Sciatic nerve (tissue), 2 donors: Measurements from ENCODE around the gene PHLDB1. TPM values are rescaled to one million over a fixed set of nuclear protein-coding genes. Genes with fewer than 3 reads are reported as not detected.
A peak's percentile ranks its signal among the peaks of the same experiment; 100 is the strongest.
"Not testable (repeated sequence)": the region's sequence is repeated elsewhere in the genome, so short reads cannot be mapped to it uniquely, and the experiment has no call there.

Experiments
- ATAC-seq: fragments of 200-7000 bp; cut with Tn5 transposase; one replicate; pipeline ENCODE4 v1.9.1; 2020; ENCODE audit warnings: mild to moderate bottlenecking, moderate library complexity
- DNase-seq: peaks from one replicate; pipeline ENCODE4 v3.0.0-alpha.2; 2020; ENCODE audit warnings: low spot score
- intact Hi-C: fragments of 100-400 bp; cut with DNase I; formaldehyde crosslinking; loops from one replicate; pipeline ENCODE4 v1.14.2; 2022
- total RNA-seq: library from RNA; stranded (reverse); fragmentation: NEBNext Ultra II Directional; extraction: Animal tissue kit (Norgen Biotek cat#: 25700); gene quantifications from one replicate; pipeline ENCODE4 v1.2.1, GENCODE V29; 2021
- donor health status: DM: no; HTN: no; CAD: no.
- donor health status: DM: no; HTN: no; CAD: no.

PHLDB1 gene
- total RNA-seq, 1 donor from 2014 or later = 419 TPM

DNA sequence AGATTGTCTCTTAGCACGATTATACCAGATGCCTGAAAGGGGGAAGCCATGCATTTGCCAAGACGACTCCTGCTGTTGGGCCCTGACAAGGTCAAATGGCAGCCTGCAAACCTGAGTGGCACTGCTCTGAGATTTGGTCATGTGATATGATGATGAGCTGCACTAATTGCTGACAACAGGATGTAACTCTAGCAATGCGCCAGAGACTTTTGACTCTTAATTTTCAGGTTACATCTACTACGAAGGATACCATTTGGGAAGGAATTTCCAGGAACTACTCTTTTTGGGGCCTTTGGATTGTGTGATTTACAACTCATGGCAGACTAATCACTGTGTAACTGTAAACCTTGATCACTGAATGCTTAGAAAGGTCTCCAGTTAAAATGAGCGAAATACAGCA is 59.0 kb downstream of the PHLDB1 start:
- intact Hi-C loops = no loop called here
- ATAC-seq (no peak), DNase-seq (peak; percentile 2)

DNA sequence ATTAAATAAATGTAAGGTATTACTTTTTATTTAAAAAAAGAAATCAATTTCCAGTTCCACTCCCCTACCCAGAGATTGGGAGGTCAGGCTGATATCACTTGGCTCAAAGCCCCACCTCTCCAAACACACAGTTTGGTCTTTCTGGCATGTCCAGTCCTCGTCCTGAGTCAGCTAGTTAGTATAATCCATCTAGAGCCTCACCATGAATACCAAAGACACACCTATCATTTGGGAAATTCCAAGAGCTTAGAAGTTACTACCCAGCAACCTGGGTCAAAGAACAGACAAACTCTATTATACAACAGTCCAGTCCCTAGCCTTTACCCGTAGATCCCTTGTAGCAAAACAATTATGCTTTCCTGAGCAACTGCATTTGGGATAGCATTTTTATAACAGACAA is 62.6 kb downstream of the PHLDB1 start:
- intact Hi-C loops = no loop called here
- peak; percentile 62 for ATAC-seq

GRCh38 chr11:118671254-118671653 is 63.8 kb downstream of the PHLDB1 start:
- ATAC-seq (no peak), DNase-seq (no peak)
- intact Hi-C loops = no loop called here

More for the DNA sequence above, 62.6 kb downstream of the PHLDB1 start:
- peak; percentile 14 for DNase-seq

DNA sequence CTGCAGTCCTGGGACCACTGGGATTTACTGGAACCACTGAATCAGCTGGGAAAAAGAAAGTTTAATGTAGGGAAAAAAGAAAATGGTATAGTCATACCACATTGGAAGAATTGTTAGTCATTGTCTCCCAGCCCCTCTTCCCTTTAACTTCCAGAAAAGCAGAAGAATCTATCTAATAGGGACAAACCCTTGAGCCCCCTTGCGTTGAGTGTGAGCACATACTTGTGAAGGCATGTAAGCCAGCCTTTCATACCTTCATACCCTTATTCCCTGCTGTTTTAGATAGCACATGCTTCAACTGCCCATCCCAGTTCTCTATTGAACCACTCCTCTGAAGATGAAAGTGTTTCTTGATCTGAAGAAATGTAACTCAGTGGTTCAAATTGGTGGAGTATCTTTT is 65.4 kb downstream of the PHLDB1 start:
- ATAC-seq = no peak
- DNase-seq = no peak
- intact Hi-C loops = no loop called here

DNA sequence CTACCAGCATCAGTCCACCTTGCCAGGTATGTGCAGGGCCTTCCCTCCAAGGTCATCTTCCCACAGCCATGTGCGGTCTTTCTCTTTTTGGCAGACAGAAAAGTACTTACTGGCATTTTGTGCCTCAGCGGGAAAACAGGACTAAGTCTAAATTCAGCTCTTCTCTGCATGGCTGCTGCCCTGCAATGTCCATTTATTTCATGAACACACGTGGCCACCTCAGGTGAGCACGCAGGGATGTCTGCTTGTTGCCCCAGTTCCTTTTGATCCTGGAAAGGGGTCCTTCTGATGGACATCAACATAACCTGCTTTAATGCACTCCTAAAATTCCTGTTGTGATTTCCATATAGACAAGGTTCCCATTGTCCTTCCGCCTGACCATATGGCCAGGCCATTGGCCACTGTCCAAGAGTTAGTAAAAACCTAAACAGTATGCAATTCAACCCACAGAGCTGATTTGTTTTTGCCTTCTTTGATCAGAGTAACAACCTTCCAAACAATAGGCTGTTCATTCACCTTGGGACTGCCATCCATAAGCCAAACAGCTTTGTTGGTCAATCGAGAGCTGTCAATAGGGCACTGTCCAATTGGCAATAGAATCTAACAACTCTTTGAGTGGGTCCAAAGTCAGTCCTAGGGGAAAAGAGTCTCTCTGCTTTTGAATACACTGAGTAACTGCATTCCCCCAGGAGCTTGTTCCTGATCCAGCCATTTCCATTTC is 66.1 kb downstream of the PHLDB1 start:
- ATAC-seq = no peak
- DNase-seq = no peak
- intact Hi-C loops = no loop called here

DNA sequence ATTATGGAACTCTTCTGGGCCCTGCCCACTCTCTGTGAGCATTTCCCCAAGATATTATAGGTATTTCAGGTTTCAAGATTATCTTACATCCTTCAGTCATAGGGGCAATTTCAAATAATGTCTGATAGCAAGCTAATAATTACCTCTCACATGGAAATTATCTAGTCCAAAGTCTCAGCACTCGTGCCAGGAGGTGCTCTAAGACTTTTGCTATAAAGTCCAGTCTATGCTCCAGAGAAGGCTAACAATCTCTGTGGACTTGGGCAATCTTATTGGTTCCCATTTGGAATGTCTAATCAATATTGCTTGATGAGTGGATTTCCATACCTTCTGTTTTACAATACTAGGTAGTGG is 66.6 kb downstream of the PHLDB1 start:
- DNase-seq (no peak), ATAC-seq (no peak)

DNA sequence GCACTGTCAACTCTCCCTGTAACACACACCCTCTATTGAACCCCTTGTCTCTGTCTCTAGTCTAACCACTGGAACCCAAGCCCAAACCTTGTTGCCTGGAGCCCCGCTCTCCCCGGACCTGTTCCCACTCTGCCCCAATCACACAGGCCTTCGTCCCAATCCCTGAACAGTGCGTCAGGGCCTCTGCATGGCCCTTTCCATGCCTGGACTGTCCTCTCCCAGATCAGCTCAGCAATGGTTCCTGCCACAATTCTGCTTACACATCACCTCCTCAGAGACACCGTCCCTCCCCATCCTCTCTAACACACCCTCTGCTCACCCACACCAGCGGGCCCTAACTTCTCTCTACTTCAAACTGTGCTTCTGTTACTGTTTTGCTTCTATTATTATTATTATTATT is 70.6 kb downstream of the PHLDB1 start:
- ATAC-seq = no peak
- peak; percentile 10 for DNase-seq
- intact Hi-C loops = no loop called here

More for the DNA sequence above, 66.6 kb downstream of the PHLDB1 start:
- intact Hi-C loops = no loop called here

DNA sequence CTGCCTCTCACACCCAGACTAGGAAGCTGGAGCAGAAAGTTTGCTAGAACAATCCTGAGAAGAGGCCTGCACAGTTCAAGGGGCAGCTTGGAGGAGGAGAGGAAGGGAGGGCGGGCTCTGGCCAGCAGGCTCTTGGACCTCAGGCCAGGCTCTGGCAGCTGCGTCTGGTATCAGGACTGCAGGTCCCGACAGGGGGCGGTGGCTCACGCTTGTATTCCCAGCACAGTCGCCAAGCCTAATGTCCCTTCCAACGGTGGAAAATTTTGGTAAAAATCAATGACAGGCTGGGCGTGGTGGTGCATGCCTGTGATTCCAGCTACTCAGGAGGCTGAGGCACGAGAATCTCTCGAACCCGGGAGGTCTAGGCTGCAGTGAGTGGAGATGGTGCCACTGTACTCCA is 71.5 kb downstream of the PHLDB1 start:
- peak; percentile 68 for ATAC-seq
- peak; percentile 58 for DNase-seq
- intact Hi-C loops = not testable (repeated sequence)

GRCh38 chr11:118679483-118679882 is 72.1 kb downstream of the PHLDB1 start, which contains the start of gene TREH:
Gene TREH (minus strand): TSS chr11:118679650. CDS start chr11:118679627, 23 bp downstream.
- ATAC-seq (peak; percentile 42), DNase-seq (peak; percentile 43)
- intact Hi-C loops = no loop called here

- ATAC-seq = no peak
- DNase-seq = no peak
- intact Hi-C loops = no loop called here
Measured at GRCh38 chr11:118682372-118682771, 75.0 kb downstream of the PHLDB1 start.

DNA sequence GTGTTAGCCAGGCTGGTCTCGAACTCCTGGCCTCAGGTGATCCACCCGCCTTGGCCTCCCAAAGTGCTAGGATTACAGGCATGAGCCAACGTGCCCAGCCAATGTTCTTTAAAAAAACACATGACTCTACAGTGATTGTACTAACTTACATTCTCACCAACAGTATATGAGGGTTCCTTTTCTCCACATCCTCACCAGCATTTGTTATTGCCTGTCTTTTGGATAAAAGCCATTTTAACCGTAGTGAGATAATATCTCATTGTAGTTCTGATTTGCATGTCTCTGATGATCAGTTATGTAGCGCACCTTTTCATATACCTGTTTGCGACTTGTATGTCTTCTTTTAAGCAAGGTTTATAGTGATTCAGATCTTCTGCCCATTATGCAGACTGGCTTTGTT is 75.5 kb downstream of the PHLDB1 start:
- DNase-seq, intact Hi-C loops: not testable (repeated sequence)

GRCh38 chr11:118684187-118684586 is 76.8 kb downstream of the PHLDB1 start:
- intact Hi-C loops = no loop called here

More for the DNA sequence above, 75.5 kb downstream of the PHLDB1 start:
- ATAC-seq = not testable (repeated sequence)

GRCh38 chr11:118687906-118688305 is 80.5 kb downstream of the PHLDB1 start:
- ATAC-seq = no peak

More at GRCh38 chr11:118684187-118684586, 76.8 kb downstream of the PHLDB1 start:
- ATAC-seq = no peak
- no peak for DNase-seq

GRCh38 chr11:118688339-118688738 is 80.9 kb downstream of the PHLDB1 start:
- DNase-seq, ATAC-seq, intact Hi-C loops: not testable (repeated sequence)

More at GRCh38 chr11:118687906-118688305, 80.5 kb downstream of the PHLDB1 start:
- intact Hi-C loops = no loop called here
- no peak for DNase-seq

DNA sequence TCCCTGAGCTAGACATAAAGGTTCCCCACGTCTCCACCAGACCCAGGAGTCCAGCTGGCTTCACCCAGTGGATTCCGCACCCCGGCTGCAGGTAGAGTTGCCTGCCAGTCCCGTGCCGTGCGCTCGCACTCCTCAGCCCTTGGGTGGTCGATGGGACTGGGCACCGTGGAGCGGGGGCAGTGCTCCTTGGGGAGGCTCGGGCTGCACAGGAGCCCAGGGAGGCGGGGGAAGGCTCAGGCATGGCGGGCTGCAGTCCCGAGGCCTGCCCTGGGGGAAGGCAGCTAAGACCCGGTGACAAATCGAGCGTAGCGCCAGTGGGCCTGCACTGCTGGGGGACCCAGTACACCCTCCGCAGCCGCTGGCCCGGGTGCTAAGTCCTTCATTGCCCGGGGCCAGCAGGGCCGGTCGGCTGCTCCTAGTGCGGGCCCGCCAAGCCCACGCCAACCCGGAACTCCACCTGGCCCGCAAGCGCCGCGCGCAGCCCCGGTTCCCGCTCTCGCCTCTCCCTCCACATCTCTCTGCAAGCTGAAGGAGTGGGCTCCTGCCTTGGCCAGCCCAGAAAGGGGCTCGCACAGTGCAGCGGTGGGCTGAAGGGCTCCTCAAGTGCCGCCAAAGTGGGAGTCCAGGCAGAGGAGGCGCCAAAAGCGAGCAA is 81.6 kb downstream of the PHLDB1 start:
- ATAC-seq = no peak
- no peak for DNase-seq
- intact Hi-C loops = no loop called here

- intact Hi-C loops = no loop called here
- no peak for DNase-seq
- ATAC-seq = peak; percentile 40
Measured at GRCh38 chr11:118689503-118689851, 82.1 kb downstream of the PHLDB1 start.

- ATAC-seq = peak; percentile 95
- peak; percentile 98 for DNase-seq
- intact Hi-C loops = loop anchor here (10.0 kb wide), 1 partner anchor 265 kb away; the partner anchor contains the start of gene UPK2
Measured at GRCh38 chr11:118689852-118690552, 82.6 kb downstream of the PHLDB1 start.

- ATAC-seq = no peak
- DNase-seq = no peak
- intact Hi-C loops = loop anchor here (10.0 kb wide), 1 partner anchor 264 kb away; the partner anchor contains the start of gene UPK2
Measured at GRCh38 chr11:118690553-118691304, 83.3 kb downstream of the PHLDB1 start.
